ENCODE results near the gene STX16. TPM values are rescaled to one million over a fixed set of nuclear protein-coding genes. Genes with fewer than 3 reads are reported as not detected.
"Not testable (repeated sequence)": the region's sequence is repeated elsewhere in the genome, so short reads cannot be mapped to it uniquely, and the experiment has no call there.

STX16 gene
- total RNA-seq, 1 experiment from 2014 or later = 18.4 TPM

DNA sequence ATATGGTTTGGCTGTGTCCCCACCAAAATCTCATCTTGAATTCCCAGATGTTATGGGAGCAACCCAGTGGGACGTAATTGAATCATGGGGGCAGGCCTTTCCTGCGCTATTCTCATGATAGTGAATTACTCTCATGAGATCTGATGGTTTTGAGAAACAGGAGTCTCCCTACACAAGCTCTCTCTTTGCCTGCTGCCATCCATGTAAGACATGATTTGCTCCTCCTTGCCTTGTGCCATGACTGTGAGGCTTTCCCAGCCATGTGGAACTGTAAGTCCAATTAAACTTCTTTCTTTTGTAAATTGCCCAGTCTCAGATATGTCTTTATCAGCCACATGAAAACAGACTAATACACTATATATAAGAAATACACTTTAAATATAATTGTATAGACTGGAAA lies 75.1 kb downstream of the STX16 start:
- H3K4me3 ChIP-seq (ENCODE audit: insufficient read depth, low read depth, low read length); H3K27me3 ChIP-seq (ENCODE audit: control insufficient read depth, insufficient read depth, low read length); DNase-seq; H3K36me3 ChIP-seq (replicated peaks; ENCODE audit: control insufficient read depth, insufficient read depth, low read length): not testable (repeated sequence)

Other genes with a start within 250 kb of the STX16 start
- 1.5 and 2.6 TPM in 2 replicates for gene APCDD1L, start 135.9 kb upstream of the STX16 start, total RNA-seq (2014; rRNA removed; shearing (Covaris generic))
- 30.9 and 33.8 TPM in 2 replicates for gene NPEPL1, start 41.5 kb downstream of the STX16 start, total RNA-seq (2014; rRNA removed; shearing (Covaris generic))
- gene GNAS-AS1, start 199.6 kb downstream of the STX16 start, total RNA-seq (2014; rRNA removed; shearing (Covaris generic)) = 0.24 and 0.26 TPM in 2 replicates
- 683 and 685 TPM in 2 replicates for gene GNAS, start 201.4 kb downstream of the STX16 start, total RNA-seq (2014; rRNA removed; shearing (Covaris generic))